NCI-H82 (cell line): ENCODE measurements around the gene ZPBP2.
"Not testable (repeated sequence)": the region's sequence is repeated elsewhere in the genome, so short reads cannot be mapped to it uniquely, and the experiment has no call there.

ENCODE experiments used
- DNase-seq: peaks from one replicate; lab custom pipeline; 2025; lab: John Stamatoyannopoulos, UW

ZPBP2 gene

GRCh38 chr17:39867880-39868553 is at the start of gene ZPBP2:
TSS of gene ZPBP2 (plus strand) at chr17:39868202. CDS start at chr17:39868355, 153 bp downstream.
- DNase-seq, result no peak

GRCh38 chr17:39818358-39819000 is 49.5 kb upstream of the ZPBP2 start:
- no peak for DNase-seq

GRCh38 chr17:39820541-39820940 is 47.5 kb upstream of the ZPBP2 start:
- DNase-seq, result no peak

- no peak for DNase-seq
These were observed 47.0 kb upstream of the ZPBP2 start for GRCh38 chr17:39820987-39821386.

GRCh38 chr17:39822051-39822451 is 46.0 kb upstream of the ZPBP2 start:
- no peak for DNase-seq

GRCh38 chr17:39823407-39824054 is 44.5 kb upstream of the ZPBP2 start:
- no peak for DNase-seq

- DNase-seq, result no peak
These were observed 41.7 kb upstream of the ZPBP2 start for GRCh38 chr17:39826334-39826733.

GRCh38 chr17:39828443-39828842 is 39.6 kb upstream of the ZPBP2 start:
- no peak for DNase-seq

GRCh38 chr17:39831588-39831987 is 36.4 kb upstream of the ZPBP2 start:
- no peak for DNase-seq

GRCh38 chr17:39834017-39834416 is 34.0 kb upstream of the ZPBP2 start:
- no peak for DNase-seq

GRCh38 chr17:39835038-39835786 is 32.8 kb upstream of the ZPBP2 start:
- DNase-seq, result no peak

GRCh38 chr17:39836117-39836516 is 31.9 kb upstream of the ZPBP2 start:
- DNase-seq, result no peak

GRCh38 chr17:39838057-39838456 is 29.9 kb upstream of the ZPBP2 start:
- no peak for DNase-seq

- DNase-seq, result no peak
These were observed 29.2 kb upstream of the ZPBP2 start for GRCh38 chr17:39838784-39839183.

- DNase-seq, result no peak
These were observed 26.8 kb upstream of the ZPBP2 start for GRCh38 chr17:39841134-39841683.

- no peak for DNase-seq
These were observed 22.8 kb upstream of the ZPBP2 start for GRCh38 chr17:39845052-39845846.

- DNase-seq, result no peak
These were observed 21.8 kb upstream of the ZPBP2 start for GRCh38 chr17:39846205-39846604.

GRCh38 chr17:39848600-39848999 is 19.4 kb upstream of the ZPBP2 start:
- no peak for DNase-seq

GRCh38 chr17:39850186-39850585 is 17.8 kb upstream of the ZPBP2 start:
- DNase-seq, result not testable (repeated sequence)

GRCh38 chr17:39852239-39852638 is 15.8 kb upstream of the ZPBP2 start:
- no peak for DNase-seq

GRCh38 chr17:39854909-39855308 is 13.1 kb upstream of the ZPBP2 start:
- DNase-seq, result no peak
